IMR-90 (cell line): ENCODE data around the gene DGLUCY. TPM values are rescaled to one million over a fixed set of nuclear protein-coding genes. Genes with fewer than 3 reads are reported as not detected.
A peak's percentile ranks its signal among the peaks of the same experiment; 100 is the strongest.

Experiments
- ATAC-seq: fragments of 200-7000 bp; cut with Tn5 transposase; 2 replicates; pipeline ENCODE4 v1.9.1; 2020; ENCODE audit warnings: low read depth, mild to moderate bottlenecking, moderate library complexity
- BruUV-seq: library from RNA; stranded (reverse); fragments of 400-500 nt; replicated peaks from 2 replicates; lab custom pipeline; 2021; lab: Mats Ljungman, UMichigan
- CTCF ChIA-PET: fragments of 300-600 bp; formaldehyde crosslinking; extraction: SDS; loops from one replicate; lab custom pipeline; 2021; ENCODE audit warnings: antibody characterized with exemption; lab: Yijun Ruan, JAX
- POLR2A ChIA-PET: fragments of 300-600 bp; sonication (Branson Sonifier 250); formaldehyde crosslinking; loops from one replicate; lab custom pipeline; 2022; ENCODE audit warnings: antibody characterized with exemption; ENCODE audit not compliant: unreplicated experiment; lab: Charles Lee
- DNase-seq: peaks from one replicate; pipeline ENCODE4 v3.0.0; 2013
- H2AFZ ChIP-seq: replicated peaks from 2 replicates; pipeline ENCODE3; 2013; ENCODE audit warnings: low read length, mild to moderate bottlenecking; ENCODE audit not compliant: poor library complexity
- H2AK5ac ChIP-seq: 2 replicates; pipeline ENCODE4 v1.6.1; 2013; ENCODE audit warnings: low read depth, low read length, inconsistent platforms
- H2AK9ac ChIP-seq: replicated peaks from 2 replicates; pipeline ENCODE3; 2013; ENCODE audit warnings: mild to moderate bottlenecking, low read depth, low read length, moderate library complexity; ENCODE audit not compliant: poor library complexity
- H2BK120ac ChIP-seq: 2 replicates; pipeline ENCODE4 v1.6.1; 2013; ENCODE audit warnings: low read depth, low read length, inconsistent platforms
- H2BK15ac ChIP-seq: 3 replicates; pipeline ENCODE4 v1.6.1; 2013; ENCODE audit warnings: low read depth, low read length, inconsistent platforms
- H2BK20ac ChIP-seq: 2 replicates; pipeline ENCODE4 v1.6.1; 2013; ENCODE audit warnings: low read depth, mild to moderate bottlenecking, inconsistent platforms, low read length, moderate library complexity
- H2BK5ac ChIP-seq: 2 replicates; pipeline ENCODE4 v1.6.1; 2013; ENCODE audit warnings: mild to moderate bottlenecking, low read depth, low read length, inconsistent platforms; ENCODE audit not compliant: poor library complexity, severe bottlenecking
- H3K14ac ChIP-seq: replicated peaks from 2 replicates; pipeline ENCODE4 v1.6.1; 2013; ENCODE audit warnings: low read depth, low read length, inconsistent platforms
- H3K18ac ChIP-seq: 2 replicates; pipeline ENCODE4 v1.6.1; 2013; ENCODE audit warnings: low read depth, low read length, control low read depth
- H3K23ac ChIP-seq: 2 replicates; pipeline ENCODE4 v1.6.1; 2013; ENCODE audit warnings: low read depth, low read length, inconsistent platforms
- H3K27ac ChIP-seq: 2 replicates; pipeline ENCODE4 v1.5.1; 2013; ENCODE audit warnings: mild to moderate bottlenecking, control low read depth, low read length; ENCODE audit not compliant: insufficient read depth
- H3K27me3 ChIP-seq: 2 replicates; pipeline ENCODE4 v1.6.1; 2013; ENCODE audit warnings: low read length; ENCODE audit not compliant: control insufficient read depth, insufficient read depth
- H3K36me3 ChIP-seq: 2 replicates; pipeline ENCODE4 v1.6.1; 2013; ENCODE audit warnings: low read length, mixed read lengths; ENCODE audit not compliant: control insufficient read depth, insufficient read depth
- H3K4ac ChIP-seq: 2 replicates; pipeline ENCODE4 v1.6.1; 2013; ENCODE audit warnings: low read depth, low read length, inconsistent platforms
- H3K4me1 ChIP-seq: 2 replicates; pipeline ENCODE4 v1.6.1; 2013; ENCODE audit warnings: low read length, mixed read lengths; ENCODE audit not compliant: control insufficient read depth, insufficient read depth
- H3K4me2 ChIP-seq: 2 replicates; pipeline ENCODE4 v1.6.1; 2013; ENCODE audit warnings: low read depth, mild to moderate bottlenecking, control low read depth, low read length, moderate library complexity
- H3K4me3 ChIP-seq: 2 replicates; pipeline ENCODE4 v1.5.1; 2013; ENCODE audit warnings: low read depth, mild to moderate bottlenecking, control low read depth, low read length, moderate library complexity; ENCODE audit not compliant: insufficient read depth
- H3K56ac ChIP-seq: 2 replicates; pipeline ENCODE4 v1.6.1; 2013; ENCODE audit warnings: low read length, inconsistent platforms; ENCODE audit not compliant: insufficient read depth; ENCODE audit errors: extremely low read depth
- H3K79me1 ChIP-seq, 2 experiments: 2 replicates each; pipeline ENCODE4 v1.6.1; 2013; ENCODE audit warnings: low read length in 2 of 2, inconsistent platforms in 1 of 2, low read depth in 1 of 2
- H3K9ac ChIP-seq: 2 replicates; pipeline ENCODE4 v1.6.1; 2013; ENCODE audit warnings: low read depth, low read length, control low read depth
- H3K9me1 ChIP-seq: 2 replicates; pipeline ENCODE4 v1.6.1; 2013; ENCODE audit warnings: low read length, inconsistent platforms; ENCODE audit not compliant: insufficient read depth
- H3K9me3 ChIP-seq: 2 replicates; pipeline ENCODE4 v1.6.1; 2013; ENCODE audit warnings: low read length; ENCODE audit not compliant: control insufficient read depth, insufficient read depth
- H4K20me1 ChIP-seq: 2 replicates; pipeline ENCODE4 v1.6.1; 2013; ENCODE audit warnings: low read length, inconsistent platforms; ENCODE audit not compliant: insufficient read depth
- H4K5ac ChIP-seq: 2 replicates; pipeline ENCODE4 v1.6.1; 2013; ENCODE audit warnings: mild to moderate bottlenecking, low read depth, low read length, control low read depth
- H4K8ac ChIP-seq, 2 experiments: 2 replicates each; pipeline ENCODE4 v1.6.1; 2013; ENCODE audit warnings: low read depth in 2 of 2, low read length in 2 of 2, control low read depth in 1 of 2, inconsistent platforms in 1 of 2
- H4K91ac ChIP-seq: 2 replicates; pipeline ENCODE4 v1.6.1; 2013; ENCODE audit warnings: low read depth, low read length, inconsistent platforms; ENCODE audit not compliant: insufficient read depth
- BHLHE40 ChIP-seq: fragments of 150-350 bp; IDR thresholded peaks from 2 replicates; pipeline ENCODE4 v1.6.1; 2016; ENCODE audit warnings: mild to moderate bottlenecking, low read depth, low read length
- CEBPB ChIP-seq: IDR thresholded peaks from 2 replicates; pipeline ENCODE4 v1.6.1; 2012; ENCODE audit warnings: low read depth, low read length, improper control_type of control experiment
- MAFK ChIP-seq: IDR thresholded peaks from 2 replicates; pipeline ENCODE4 v1.6.1; 2012; ENCODE audit warnings: low read depth, low read length, improper control_type of control experiment
- NFE2L2 ChIP-seq: fragments of 150-350 bp; IDR thresholded peaks from 2 replicates; pipeline ENCODE4 v1.6.1; 2016; ENCODE audit warnings: low read depth, mild to moderate bottlenecking, low read length
- POLR2A ChIP-seq: IDR thresholded peaks from 2 replicates; pipeline ENCODE4 v1.6.1; 2012; ENCODE audit warnings: mild to moderate bottlenecking, low read depth, low read length
- RCOR1 ChIP-seq: IDR thresholded peaks from 2 replicates; pipeline ENCODE4 v1.6.1; 2012; ENCODE audit warnings: mild to moderate bottlenecking, low read length, improper control_type of control experiment; ENCODE audit not compliant: insufficient replicate concordance
- RFX5 ChIP-seq: IDR thresholded peaks from 2 replicates; pipeline ENCODE4 v1.8.0; 2012; ENCODE audit warnings: low read depth, mild to moderate bottlenecking, low read length, moderate library complexity
- USF2 ChIP-seq: fragments of 150-350 bp; IDR thresholded peaks from 2 replicates; pipeline ENCODE4 v1.6.1; 2017; ENCODE audit warnings: mild to moderate bottlenecking, antibody characterized with exemption, low read length, low read depth
- WGBS, 2 experiments: methylation state at CpG; one replicate each; pipeline versions ENCODE4 v1.1.5 to v1.1.7; 2013; ENCODE audit warnings: missing lambda C conversion rate in 2 of 2; ENCODE audit not compliant: insufficient read length in 1 of 2; ENCODE audit errors: extremely low coverage in 2 of 2; 5-methylcytosine and 5-hydroxymethylcytosine counted together
- dilution Hi-C: fragments of 300-500 bp; cut with HindIII; formaldehyde crosslinking; loops from one replicate; pipeline ENCODE4 v1.14.3; 2018; ENCODE audit warnings: low sequenced_read_pairs; ENCODE audit not compliant: unreplicated experiment
- in situ Hi-C: fragments of 300-500 bp; cut with MboI; formaldehyde crosslinking; loops from 3 replicates; pipeline ENCODE4 v1.14.3; 2019; ENCODE audit warnings: low sequenced_read_pairs, inconsistent platforms, mixed read lengths
- intact Hi-C: fragments of 100-400 bp; cut with micrococcal nuclease; formaldehyde crosslinking; loops from 2 replicates; pipeline ENCODE4 v1.10.0; 2022
- polyA plus RNA-seq, 3 experiments: library from polyadenylated mRNA; depleted of rRNA; stranded (reverse); fragments of >200 nt; gene quantifications; 2 replicates each; pipeline ENCODE4 v1.2.3, GENCODE V29; 2012; ENCODE audit warnings: low replicate concordance in 1 of 3
- total RNA-seq: library from RNA; depleted of rRNA; stranded (reverse); fragments of >200 nt; gene quantifications from 2 replicates; pipeline ENCODE4 v1.2.3, GENCODE V29; 2012

Gene DGLUCY
- total and polyA plus RNA-seq, 2 of the 4 experiments (the other 2 are of a cell fraction) = 8.5 to 13.3 TPM

DNA sequence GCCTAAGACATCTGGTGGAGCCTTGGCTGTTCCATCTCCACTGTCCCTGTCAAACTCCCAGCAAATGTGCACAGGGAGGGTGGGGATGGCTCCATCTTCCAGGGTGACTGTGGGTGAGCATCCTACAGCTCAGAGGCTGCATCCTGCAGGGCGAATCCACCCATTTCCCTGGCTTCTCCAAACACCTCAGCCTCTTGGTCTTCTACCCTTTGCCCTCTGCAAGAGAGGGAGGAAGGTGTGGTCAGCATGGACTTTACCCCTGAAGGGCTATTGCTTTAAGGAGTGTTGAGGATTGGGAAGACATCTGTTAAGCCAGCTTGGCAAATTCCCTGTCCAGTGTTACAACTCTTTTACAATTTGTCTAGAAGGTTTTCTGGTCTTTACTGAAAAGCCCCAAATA, 23.1 kb upstream of the DGLUCY start:
- POLR2A ChIA-PET = no interaction called here
- Histone ChIP-seq H3K14ac (no peak overlapping the region), H3K18ac (no peak overlapping the region), H2BK120ac (no peak overlapping the region), H3K27ac (no peak overlapping the region), H3K27me3 (peaks cover 19% of the 10 kb centered on the region), H2BK15ac (no peak overlapping the region), H3K9ac (no peak overlapping the region), H3K9me1 (no peaks in the 10 kb centered on the region), H3K4me2 (no peak overlapping the region), H4K8ac (no peak overlapping the region), H3K4me3 (no peak overlapping the region), H4K91ac (no peak overlapping the region), H3K4me1 (no peaks in the 10 kb centered on the region), H3K79me1 (no peaks in the 10 kb centered on the region), H2AK5ac (no peak overlapping the region), H4K20me1 (no peaks in the 10 kb centered on the region; the same call in 1 of the 2 replicates), H2BK20ac (no peak overlapping the region), H3K56ac (no peak overlapping the region), H2AK9ac (no peak overlapping the region), H3K9me3 (no peaks in the 10 kb centered on the region), H2BK5ac (no peak overlapping the region), H3K4ac (no peak overlapping the region), H4K5ac (no peak overlapping the region), H2AFZ (peak overlapping the region; percentile 32), H3K36me3 (no peaks in the 10 kb centered on the region), H3K23ac (no peak overlapping the region)
- ATAC-seq (no peak), DNase-seq (no peak)
- no TSS peak for BruUV-seq
- in situ Hi-C loops = no loop called here
- intact Hi-C loops = no loop called here
- TF ChIP-seq RCOR1 (no peak), RFX5 (no peak), BHLHE40 (no peak), NFE2L2 (no peak), MAFK (no peak), USF2 (no peak), POLR2A (no peak), CEBPB (no peak)
- CTCF ChIA-PET = no interaction called here
- dilution Hi-C loops = no loop called here
- WGBS, 2 experiments = no CpG with 5 or more reads among the region's 1 CpG
